Omental fat pad (tissue), 4 donors: ENCODE measurements around the gene ADAMTS17. TPM values are rescaled to one million over a fixed set of nuclear protein-coding genes. Genes with fewer than 3 reads are reported as not detected.

ENCODE experiments used
- ATAC-seq: fragments of 150-250 bp; one replicate; pipeline ENCODE4 v1.9.1; 2016; ENCODE audit warnings: mild to moderate bottlenecking, moderate library complexity; ENCODE audit not compliant: low FRiP score
- DNase-seq: peaks from one replicate; pipeline ENCODE4 v3.0.0-alpha.2; 2019; ENCODE audit warnings: low spot score
- total RNA-seq, 4 donors: library from RNA; depleted of rRNA; stranded (reverse); fragments of >200 nt; gene quantifications; one replicate each; pipeline ENCODE4 v1.1.0, GENCODE V29; 2016
- TF ChIP-seq, protein P1 (sequence below), 3 donors: fragments of 450-650 bp; IDR thresholded peaks; one replicate each; pipeline ENCODE4 v1.5.1; 2016 to 2017; ENCODE audit warnings: antibody characterized with exemption in 3 of 3, mild to moderate bottlenecking in 3 of 3, moderate library complexity in 2 of 3

ADAMTS17 gene
- total RNA-seq, 4 donors from 2014 or later, result 1.6 to 10.7 (median 5.7) TPM

DNA sequence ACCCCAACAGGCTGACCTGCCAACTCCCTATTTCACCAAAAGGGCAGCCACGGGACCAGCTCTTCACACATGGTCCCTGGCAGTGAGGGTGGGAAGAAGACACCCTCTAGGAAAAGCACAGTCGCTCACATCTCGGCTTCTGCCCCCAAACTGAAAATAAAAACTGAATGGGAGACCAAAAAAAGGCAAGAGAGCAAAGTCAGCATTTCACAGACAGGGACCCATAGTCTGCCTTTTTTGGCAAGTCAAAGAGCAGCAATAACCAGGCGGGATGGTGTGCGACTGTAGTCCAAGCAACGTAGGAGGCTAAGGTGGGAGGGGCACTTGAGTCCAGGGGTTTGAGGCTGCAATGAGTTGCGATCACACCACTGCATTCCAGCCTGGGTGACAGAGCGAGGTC is 154.1 kb downstream of the ADAMTS17 start:
- no peak for DNase-seq
- no peak for ATAC-seq
- TF ChIP-seq, protein P1, sequence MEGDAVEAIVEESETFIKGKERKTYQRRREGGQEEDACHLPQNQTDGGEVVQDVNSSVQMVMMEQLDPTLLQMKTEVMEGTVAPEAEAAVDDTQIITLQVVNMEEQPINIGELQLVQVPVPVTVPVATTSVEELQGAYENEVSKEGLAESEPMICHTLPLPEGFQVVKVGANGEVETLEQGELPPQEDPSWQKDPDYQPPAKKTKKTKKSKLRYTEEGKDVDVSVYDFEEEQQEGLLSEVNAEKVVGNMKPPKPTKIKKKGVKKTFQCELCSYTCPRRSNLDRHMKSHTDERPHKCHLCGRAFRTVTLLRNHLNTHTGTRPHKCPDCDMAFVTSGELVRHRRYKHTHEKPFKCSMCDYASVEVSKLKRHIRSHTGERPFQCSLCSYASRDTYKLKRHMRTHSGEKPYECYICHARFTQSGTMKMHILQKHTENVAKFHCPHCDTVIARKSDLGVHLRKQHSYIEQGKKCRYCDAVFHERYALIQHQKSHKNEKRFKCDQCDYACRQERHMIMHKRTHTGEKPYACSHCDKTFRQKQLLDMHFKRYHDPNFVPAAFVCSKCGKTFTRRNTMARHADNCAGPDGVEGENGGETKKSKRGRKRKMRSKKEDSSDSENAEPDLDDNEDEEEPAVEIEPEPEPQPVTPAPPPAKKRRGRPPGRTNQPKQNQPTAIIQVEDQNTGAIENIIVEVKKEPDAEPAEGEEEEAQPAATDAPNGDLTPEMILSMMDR (IDR thresholded peaks at IDR 0.05), result no peak

DNA sequence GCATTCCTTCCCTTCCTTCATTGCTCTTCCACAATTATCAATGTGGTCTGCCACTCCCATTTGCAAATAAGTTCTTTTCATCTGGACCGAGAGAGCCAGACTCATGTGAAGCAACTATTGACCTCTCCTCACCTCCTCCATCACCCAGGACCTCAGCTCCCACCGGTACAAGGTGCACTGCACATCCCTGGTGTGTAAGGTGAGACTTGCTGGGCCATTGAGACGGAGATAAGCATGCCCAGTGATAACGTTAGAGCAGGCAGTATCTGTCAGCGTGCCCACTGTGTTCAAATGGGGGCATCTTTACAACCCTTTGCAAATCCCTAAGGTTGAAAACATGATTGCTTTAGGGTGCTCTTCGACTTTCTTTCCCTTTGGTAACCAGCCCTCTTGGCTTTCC is 154.8 kb downstream of the ADAMTS17 start:
- no peak for ATAC-seq
- TF ChIP-seq, protein P1 (IDR thresholded peaks at IDR 0.05), result no peak

DNA sequence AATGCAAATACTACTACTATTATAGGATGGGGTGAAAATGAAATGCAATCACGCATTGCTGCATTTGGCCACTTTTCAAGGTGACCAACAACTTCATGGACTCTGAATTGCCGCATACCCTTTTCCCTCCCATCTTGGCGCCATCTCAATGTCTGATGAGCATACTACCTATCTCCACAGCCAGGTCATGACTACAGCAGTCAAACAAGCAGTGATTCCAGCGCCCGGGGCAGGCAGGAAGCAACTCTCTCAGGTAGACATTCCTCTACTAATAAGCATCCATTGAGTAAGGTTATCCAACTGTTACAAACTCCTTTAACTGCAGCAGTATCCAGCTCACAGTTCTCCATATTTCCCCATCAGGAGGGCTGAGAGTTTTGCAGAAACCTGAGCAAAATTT is 155.4 kb downstream of the ADAMTS17 start:
- TF ChIP-seq, protein P1 (IDR thresholded peaks at IDR 0.05), result no peak
- DNase-seq (no peak), ATAC-seq (no peak)

More for the DNA sequence above, 154.8 kb downstream of the ADAMTS17 start:
- DNase-seq, result no peak

DNA sequence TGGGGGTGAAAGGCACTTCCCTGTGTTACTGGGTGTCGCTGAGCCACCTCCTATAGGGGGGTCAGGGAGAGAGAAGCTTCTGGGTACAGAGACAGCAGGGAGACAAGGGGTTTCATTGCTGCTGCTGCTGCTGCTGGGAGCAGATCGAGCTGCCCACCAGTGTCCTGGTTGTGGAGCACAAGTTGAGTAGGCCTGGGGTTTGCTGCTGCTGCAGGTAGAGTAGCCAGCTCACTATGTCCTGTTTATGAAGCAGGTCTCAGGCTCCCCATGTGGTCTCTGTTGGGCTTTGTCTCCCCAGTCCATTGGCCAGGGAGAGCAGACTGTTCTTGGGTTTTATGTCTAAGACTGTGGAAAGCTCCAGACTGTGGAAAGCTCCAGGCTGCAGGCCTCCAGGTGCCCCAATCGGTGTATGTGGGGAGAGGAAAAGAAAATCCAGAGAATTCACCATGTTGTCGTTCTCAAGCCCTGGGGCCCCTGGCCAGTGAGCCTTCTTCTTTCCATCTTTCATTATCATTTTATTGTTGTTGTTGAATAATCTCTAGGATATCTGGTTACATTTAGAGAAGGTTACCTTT is 157.8 kb downstream of the ADAMTS17 start:
- ATAC-seq (no peak), DNase-seq (no peak)
- TF ChIP-seq, protein P1 (IDR thresholded peaks at IDR 0.05), result no peak

DNA sequence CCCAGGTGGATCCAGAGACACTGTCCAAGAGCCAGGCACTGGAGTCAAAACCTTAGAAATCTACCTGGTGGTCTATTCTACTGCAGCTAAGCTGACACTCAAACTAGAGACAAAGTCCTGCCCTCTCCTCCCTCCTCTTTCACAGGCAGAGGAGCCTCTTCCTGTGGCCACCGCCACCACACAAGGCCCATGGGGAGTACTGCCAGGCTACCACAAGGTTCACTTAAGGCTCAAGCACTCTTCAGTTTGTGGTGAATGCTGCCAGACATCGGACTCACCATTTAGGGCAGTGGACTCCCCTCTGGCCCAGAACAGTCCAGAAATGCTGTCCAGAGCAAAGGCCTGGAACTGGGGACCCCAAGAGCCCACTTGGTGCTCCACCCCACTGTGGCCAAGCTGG is 160.9 kb downstream of the ADAMTS17 start:
- TF ChIP-seq, protein P1 (IDR thresholded peaks at IDR 0.05), result no peak
- DNase-seq (no peak), ATAC-seq (no peak)

DNA sequence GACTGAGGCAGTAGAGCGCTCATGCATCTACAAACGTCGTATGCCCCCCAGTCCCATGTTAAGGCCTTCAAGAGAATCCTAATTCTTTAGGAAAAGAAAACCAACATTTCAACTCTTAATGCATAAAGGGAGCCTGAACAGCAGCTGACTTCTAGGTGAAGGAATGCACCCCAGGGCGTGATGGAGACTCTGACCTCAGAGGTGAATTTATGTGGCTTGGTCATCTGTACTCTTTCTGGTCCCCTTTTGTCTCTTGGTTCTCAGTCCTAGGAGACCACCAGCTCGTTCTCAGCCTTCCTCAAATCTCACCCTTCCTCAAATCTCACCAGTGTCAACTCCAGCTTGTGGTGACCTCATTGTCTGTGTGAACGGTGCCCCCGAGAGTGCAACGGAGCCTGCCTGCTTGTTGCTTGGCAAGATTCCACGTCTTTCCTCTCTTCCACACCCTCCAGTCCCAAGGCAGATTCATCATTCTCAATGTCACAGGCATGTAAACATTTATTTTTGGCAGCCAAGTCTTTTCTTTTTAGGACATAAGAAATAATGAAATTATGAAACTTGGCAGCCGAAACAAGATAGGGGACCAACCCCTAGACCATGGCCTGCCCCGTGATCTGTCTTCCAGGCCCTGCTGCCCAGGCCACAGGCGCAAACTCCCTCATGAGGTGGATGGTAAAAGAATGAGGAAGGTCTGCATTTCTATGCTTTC is 166.2 kb downstream of the ADAMTS17 start:
- DNase-seq (no peak), ATAC-seq (no peak)
- TF ChIP-seq, protein P1 (IDR thresholded peaks at IDR 0.05), result no peak

DNA sequence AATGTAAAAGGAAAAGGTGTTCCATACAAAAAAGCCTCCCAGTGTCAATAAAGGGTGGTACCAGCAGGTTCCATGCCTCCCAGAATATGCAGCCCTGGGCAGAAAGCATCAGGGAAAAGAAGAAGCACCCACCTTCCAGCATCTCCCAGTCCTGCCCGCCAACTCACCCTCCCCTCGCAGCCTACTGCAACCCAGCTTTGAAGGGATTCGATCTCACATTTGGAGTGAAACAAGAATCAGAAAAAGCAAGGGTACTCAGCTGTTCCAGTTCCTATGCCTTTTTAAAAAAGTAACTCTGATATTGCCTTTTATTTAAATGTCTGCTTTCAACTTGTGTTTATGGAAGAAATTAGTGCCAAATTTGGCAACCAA is 166.9 kb downstream of the ADAMTS17 start:
- no peak for DNase-seq
- ATAC-seq, result no peak
- TF ChIP-seq, protein P1 (IDR thresholded peaks at IDR 0.05), result no peak
